ENCODE measurements around the gene CCDC34.

CCDC34 gene

DNA sequence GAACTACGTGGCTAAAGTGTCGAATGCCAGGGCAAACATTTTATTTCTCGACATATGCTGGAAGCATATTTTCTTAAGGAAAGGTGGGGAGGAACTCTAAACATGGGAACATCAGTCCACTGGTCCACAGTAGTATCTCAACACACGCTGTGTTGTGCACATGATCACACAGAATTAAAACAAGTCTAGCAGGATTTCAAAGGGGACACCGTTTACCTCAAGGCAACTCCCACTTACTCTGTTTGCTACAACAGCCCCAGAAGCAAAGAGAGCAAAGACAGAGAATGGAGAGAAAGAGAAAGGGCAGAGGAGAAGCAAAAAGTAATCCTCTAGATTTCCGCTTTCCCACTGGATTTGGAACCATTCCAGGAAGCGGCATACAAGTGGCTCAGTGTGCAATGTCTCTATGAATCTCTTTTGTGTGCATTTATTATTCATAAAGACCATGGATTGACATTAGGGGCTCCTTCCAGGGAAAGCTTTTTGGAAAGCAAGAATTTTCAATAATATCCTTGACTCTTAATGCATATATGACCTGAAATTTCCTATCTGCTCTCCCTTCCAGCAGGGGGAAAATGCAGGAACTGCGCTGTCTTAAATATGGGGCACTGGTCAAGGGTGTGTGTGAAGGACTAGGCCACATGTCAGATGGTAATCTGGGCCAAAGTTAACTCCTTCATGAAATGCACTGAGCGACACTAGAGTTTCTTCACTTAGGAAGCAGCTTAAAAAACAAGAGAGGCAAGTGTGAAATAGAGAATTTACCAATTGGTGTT lies 34.8 kb upstream of the CCDC34 start:
- Histone ChIP-seq H3K4me1 (ENCODE audit: insufficient read depth, low read length, poor library complexity, severe bottlenecking) (no peaks in the 10 kb centered on the region), H4K20me1 (ENCODE audit: insufficient read depth, low read length, poor library complexity, severe bottlenecking) (no peaks in the 10 kb centered on the region)

DNA sequence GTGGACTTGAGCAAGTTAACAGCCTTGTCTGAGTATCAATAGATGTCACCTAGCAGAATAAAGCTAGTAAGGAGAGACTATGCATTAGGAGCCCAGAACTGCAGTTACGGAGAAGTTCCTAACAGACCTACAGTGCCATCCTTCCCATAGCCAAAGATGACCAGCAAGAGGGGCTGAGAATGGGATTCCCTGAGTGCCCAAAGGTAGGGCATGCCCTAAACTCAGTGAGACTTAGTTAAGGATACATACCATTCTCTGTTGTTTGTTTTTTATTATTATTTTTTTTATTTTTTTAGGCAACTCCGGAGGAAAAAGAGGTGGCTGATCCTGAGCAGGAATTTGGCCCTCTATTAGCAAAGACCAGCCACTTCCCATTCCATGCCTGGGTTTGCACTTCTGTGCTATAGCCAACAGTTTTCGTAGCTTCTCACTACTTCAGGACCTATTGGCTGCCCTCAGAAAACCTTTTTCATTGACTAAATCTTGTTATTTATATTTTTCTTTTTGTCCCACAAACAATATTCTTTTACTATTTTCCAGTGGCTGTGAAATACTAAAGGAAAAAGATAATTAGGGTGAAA lies 33.3 kb upstream of the CCDC34 start:
- Histone ChIP-seq H3F3A (ENCODE audit: low read depth) (no peaks in the 10 kb centered on the region), H3K4me3 (ENCODE audit: low read length, poor library complexity, severe bottlenecking) (no peak overlapping the region), H4K20me1 (ENCODE audit: insufficient read depth, low read length, poor library complexity, severe bottlenecking) (no peaks in the 10 kb centered on the region), H3K9me2 (replicated peaks; ENCODE audit: low read depth, low read length) (no peaks in the 10 kb centered on the region), H3K36me3 (ENCODE audit: insufficient read depth, low read length) (no peaks in the 10 kb centered on the region), H3K79me2 (ENCODE audit: insufficient read depth, low read length) (no peaks in the 10 kb centered on the region), H3K27me3 (ENCODE audit: insufficient read depth, low read length, poor library complexity, severe bottlenecking) (no peaks in the 10 kb centered on the region), H3K4me2 (ENCODE audit: low read depth, low read length, poor library complexity, severe bottlenecking) (no peak overlapping the region), H2AFZ (ENCODE audit: low read length) (no peak overlapping the region), H3K9me3 (ENCODE audit: insufficient read depth, low read depth, low read length) (no peaks in the 10 kb centered on the region), H3K4me1 (ENCODE audit: insufficient read depth, low read length, poor library complexity, severe bottlenecking) (no peaks in the 10 kb centered on the region), H3K9ac (ENCODE audit: low read depth, low read length, poor library complexity, severe bottlenecking) (no peak overlapping the region)
- no peak for TF ChIP-seq EZH2phosphoT487 (IDR thresholded peaks at IDR 0.05; ENCODE audit: borderline replicate concordance)
- TF ChIP-seq, protein P1, sequence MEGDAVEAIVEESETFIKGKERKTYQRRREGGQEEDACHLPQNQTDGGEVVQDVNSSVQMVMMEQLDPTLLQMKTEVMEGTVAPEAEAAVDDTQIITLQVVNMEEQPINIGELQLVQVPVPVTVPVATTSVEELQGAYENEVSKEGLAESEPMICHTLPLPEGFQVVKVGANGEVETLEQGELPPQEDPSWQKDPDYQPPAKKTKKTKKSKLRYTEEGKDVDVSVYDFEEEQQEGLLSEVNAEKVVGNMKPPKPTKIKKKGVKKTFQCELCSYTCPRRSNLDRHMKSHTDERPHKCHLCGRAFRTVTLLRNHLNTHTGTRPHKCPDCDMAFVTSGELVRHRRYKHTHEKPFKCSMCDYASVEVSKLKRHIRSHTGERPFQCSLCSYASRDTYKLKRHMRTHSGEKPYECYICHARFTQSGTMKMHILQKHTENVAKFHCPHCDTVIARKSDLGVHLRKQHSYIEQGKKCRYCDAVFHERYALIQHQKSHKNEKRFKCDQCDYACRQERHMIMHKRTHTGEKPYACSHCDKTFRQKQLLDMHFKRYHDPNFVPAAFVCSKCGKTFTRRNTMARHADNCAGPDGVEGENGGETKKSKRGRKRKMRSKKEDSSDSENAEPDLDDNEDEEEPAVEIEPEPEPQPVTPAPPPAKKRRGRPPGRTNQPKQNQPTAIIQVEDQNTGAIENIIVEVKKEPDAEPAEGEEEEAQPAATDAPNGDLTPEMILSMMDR (conservative IDR thresholded peaks at IDR 0.05; ENCODE audit: low read length) = no peak

More for the DNA sequence above, 34.8 kb upstream of the CCDC34 start:
- H3K9me3 ChIP-seq (ENCODE audit: insufficient read depth, low read depth, low read length) = no peaks in the 10 kb centered on the region
- H3K4me2 ChIP-seq (ENCODE audit: low read depth, low read length, poor library complexity, severe bottlenecking) = no peak overlapping the region
- H3K4me3 ChIP-seq (ENCODE audit: low read length, poor library complexity, severe bottlenecking) = no peak overlapping the region
- H3K9ac ChIP-seq (ENCODE audit: low read depth, low read length, poor library complexity, severe bottlenecking) = no peak overlapping the region
- no peaks in the 10 kb centered on the region for H3K27me3 ChIP-seq (ENCODE audit: insufficient read depth, low read length, poor library complexity, severe bottlenecking)
- TF ChIP-seq, protein P1 (conservative IDR thresholded peaks at IDR 0.05; ENCODE audit: low read length) = no peak
- TF ChIP-seq EZH2phosphoT487 (IDR thresholded peaks at IDR 0.05; ENCODE audit: borderline replicate concordance) = no peak
- no peaks in the 10 kb centered on the region for H3K36me3 ChIP-seq (ENCODE audit: insufficient read depth, low read length)
- no peaks in the 10 kb centered on the region for H3F3A ChIP-seq (ENCODE audit: low read depth)
- H3K79me2 ChIP-seq (ENCODE audit: insufficient read depth, low read length) = no peaks in the 10 kb centered on the region
- H3K9me2 ChIP-seq (replicated peaks; ENCODE audit: low read depth, low read length) = no peaks in the 10 kb centered on the region
- H2AFZ ChIP-seq (ENCODE audit: low read length) = no peak overlapping the region

DNA sequence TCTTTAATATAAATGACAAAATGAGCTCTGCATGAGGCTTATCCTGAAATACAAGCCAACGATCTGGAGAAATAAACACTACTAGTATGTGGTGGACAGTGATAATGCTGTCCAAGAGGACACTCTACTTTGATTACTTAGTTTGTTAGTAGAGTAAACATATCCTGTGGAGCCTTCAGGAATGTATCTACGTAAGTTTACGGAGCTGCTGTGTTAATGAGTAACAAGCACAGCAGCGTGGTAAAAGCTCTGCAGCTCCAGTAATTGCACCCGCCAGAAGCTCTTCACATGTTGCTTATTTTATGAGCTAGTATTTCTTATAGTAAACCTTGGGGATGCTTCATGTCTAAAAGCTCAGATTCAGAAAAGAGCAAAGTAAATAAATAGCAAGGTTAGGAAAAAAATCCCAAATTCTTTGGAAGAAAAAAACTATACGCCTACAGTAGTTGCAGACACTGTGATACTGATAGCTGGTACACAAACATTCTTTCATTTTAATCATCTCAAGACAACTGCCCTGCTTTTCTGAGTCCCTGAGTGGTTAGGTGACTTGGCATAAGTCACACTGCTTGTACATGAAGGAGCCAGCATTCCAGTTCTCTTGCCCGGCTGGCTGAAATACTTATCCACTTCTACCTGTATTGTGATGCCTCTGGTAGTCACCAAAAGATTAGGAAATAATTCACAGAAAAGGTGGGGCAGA lies 32.7 kb upstream of the CCDC34 start:
- Histone ChIP-seq H3K4me2 (ENCODE audit: low read depth, low read length, poor library complexity, severe bottlenecking) (no peak overlapping the region), H3K4me1 (ENCODE audit: insufficient read depth, low read length, poor library complexity, severe bottlenecking) (no peaks in the 10 kb centered on the region), H3K9ac (ENCODE audit: low read depth, low read length, poor library complexity, severe bottlenecking) (no peak overlapping the region)

More for the DNA sequence above, 32.7 kb upstream of the CCDC34 start:
- Histone ChIP-seq H3K27me3 (ENCODE audit: insufficient read depth, low read length, poor library complexity, severe bottlenecking) (no peaks in the 10 kb centered on the region), H4K20me1 (ENCODE audit: insufficient read depth, low read length, poor library complexity, severe bottlenecking) (no peaks in the 10 kb centered on the region), H3K36me3 (ENCODE audit: insufficient read depth, low read length) (no peaks in the 10 kb centered on the region), H3K4me3 (ENCODE audit: low read length, poor library complexity, severe bottlenecking) (no peak overlapping the region), H3K9me2 (replicated peaks; ENCODE audit: low read depth, low read length) (no peaks in the 10 kb centered on the region), H2AFZ (ENCODE audit: low read length) (no peak overlapping the region), H3K79me2 (ENCODE audit: insufficient read depth, low read length) (no peaks in the 10 kb centered on the region), H3F3A (ENCODE audit: low read depth) (no peaks in the 10 kb centered on the region), H3K9me3 (ENCODE audit: insufficient read depth, low read depth, low read length) (no peaks in the 10 kb centered on the region)
- TF ChIP-seq, protein P1 (conservative IDR thresholded peaks at IDR 0.05; ENCODE audit: low read length) = no peak
- TF ChIP-seq EZH2phosphoT487 (IDR thresholded peaks at IDR 0.05; ENCODE audit: borderline replicate concordance) = no peak
